ENCODE measurements around the gene PGM2L1.
"Not testable (repeated sequence)": the region's sequence is repeated elsewhere in the genome, so short reads cannot be mapped to it uniquely, and the experiment has no call there.

Gene PGM2L1

DNA sequence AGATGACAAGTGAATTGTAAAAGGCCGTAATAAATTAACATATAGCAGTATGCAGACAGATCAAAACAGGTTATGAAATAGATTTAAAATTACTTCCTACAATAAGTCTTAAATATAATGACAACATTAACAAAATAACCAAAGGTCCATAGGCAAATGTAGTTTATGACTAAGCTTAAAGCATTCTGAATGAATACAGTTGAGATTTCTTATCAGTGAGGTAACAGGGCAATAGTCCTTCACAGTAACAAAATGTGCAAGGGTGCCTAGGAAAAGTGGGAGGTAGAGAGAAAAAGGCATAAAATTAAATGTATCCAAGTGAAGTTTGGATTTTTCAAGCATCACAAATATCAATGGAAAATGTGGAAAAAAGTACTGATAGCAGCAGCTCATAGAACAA lies 65.9 kb downstream of the PGM2L1 start:
- DNase-seq: no peak

DNA sequence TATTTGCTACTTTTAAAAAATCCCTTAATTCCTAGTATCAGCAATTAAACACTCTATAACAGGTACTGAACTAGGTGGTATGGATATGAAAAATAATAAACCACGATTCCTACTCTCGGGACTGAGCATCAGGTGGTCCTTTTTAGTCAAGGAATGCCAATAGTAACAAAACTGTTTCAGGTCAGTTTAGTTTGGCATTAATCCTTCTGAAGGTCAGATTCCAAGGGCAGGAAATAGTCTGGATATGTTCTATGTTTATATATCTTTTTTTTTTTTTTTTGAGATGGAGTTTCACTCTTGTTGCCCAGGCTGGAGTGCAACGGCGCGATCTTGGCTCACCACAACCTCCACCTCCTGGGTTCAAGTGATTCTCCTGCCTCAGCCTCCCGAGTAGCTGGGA lies 67.2 kb downstream of the PGM2L1 start:
- DNase-seq: not testable (repeated sequence)

DNA sequence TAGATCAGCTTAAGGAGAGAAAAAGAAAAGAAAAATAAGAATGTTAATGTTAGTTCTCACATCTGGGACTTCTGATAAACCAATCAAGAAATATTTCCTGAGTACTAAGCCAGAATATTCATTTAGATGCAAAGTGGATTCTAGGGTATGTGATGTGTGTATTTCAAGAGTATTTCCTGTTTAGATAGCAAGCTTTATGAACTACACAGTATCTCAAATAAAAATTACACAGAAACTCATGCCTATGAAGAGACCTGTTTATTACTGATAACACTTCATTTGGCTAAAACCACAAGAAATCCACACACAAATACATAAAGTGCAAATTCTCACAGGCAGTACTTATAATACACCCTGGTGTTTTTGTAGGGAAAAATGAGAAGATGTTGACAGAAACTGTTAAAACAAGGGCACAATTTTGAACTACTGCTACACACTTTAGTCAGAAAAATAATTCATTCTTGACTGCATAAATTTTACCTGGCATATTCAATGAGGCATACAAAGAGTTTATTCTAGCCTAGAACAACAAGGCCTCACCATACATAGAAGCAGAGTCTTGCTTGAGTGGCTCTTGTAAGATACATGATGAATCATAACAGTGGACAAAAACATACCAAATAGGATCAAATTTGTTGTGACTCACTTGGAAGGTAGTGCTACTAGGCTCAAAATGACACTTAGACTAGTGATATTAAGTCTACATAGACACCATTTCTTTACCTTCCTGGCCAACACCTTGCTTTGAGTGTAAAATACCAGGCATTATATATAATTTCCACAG lies 68.0 kb downstream of the PGM2L1 start:
- DNase-seq: no peak

DNA sequence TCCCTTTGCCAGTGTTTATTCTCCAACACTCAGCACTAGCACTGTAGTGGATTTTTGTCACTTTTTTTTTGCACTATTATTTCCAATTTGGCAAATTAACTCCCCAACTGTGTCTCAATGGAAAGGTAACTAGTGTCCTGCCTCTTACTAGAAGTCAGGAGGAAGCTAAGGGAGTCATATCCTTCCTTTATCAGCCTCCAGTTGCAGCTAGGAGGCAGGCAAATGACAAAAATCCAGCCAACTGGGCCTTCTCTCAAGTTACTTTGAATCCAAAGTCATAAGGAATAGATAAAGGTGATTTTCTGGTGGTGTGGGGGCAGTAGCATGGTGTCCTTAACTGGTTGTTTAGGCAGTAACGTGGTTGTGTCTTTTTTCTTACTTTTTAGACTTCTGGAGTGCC lies 71.2 kb downstream of the PGM2L1 start:
- no peak for DNase-seq

DNA sequence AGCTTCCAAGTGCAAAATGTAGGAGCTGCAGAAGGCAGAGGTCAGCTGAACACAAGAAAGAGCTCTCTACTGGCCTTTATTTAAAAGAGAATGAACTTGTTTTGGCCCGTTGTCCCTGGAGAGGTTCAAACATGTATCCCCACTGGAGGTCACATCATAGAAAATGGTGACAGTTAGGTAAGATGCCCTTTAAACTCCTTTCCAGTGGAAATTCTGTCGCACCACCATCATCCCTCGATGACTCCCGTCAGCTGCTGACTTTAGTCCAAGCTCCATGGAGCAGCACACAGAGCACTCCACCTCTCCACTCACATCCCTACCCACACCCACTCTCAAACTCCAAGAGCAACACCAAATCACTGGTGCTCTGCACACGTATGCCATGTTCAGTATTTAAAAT lies 71.6 kb downstream of the PGM2L1 start:
- no peak for DNase-seq

DNA sequence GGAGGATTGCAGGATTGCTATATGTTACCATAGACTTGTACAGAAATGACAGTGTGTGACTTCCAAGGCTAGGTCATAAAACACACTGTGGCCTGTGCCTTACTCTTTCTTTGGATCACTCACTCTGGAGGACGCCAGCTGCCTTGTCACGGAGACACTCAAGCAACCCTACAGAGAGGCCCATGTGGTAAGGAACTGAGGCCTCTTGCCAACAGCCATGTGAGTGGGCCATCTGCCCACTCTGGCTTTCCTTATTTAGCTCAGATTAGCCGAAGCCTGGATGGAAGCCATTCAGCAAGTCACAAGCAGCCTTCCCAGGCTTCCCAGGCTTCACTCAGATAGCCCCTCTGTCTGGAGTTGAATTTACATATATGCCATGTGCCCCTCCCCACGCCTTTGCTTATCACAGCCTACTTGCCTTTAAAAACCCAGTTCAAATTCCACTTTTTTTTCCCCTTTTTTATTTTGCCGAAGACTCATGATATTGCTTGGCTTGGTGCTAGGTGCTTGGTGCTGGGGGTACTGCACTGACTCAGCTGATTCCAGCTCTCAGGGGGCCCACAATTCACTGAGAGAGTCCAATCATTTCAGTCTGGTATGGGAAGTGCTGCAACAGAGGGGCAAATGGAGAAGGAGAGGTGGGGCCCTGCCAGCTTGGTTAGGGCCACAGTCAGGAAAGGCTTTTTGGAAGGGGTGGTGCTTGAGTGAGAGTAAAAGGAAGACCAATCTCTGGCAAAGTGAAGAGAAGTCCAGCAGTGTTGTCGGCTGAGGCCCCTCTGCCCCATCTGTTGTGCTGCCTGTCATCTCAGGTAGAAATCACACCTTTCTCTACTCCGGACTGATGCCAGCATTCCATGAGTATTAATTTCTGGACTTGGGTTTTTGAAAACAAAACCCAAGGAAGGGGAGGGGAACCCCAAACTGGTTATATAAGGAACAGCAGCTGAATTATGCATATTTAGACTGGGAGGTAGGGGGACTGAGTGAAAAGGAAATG lies 72.3 kb downstream of the PGM2L1 start:
- DNase-seq: no peak

DNA sequence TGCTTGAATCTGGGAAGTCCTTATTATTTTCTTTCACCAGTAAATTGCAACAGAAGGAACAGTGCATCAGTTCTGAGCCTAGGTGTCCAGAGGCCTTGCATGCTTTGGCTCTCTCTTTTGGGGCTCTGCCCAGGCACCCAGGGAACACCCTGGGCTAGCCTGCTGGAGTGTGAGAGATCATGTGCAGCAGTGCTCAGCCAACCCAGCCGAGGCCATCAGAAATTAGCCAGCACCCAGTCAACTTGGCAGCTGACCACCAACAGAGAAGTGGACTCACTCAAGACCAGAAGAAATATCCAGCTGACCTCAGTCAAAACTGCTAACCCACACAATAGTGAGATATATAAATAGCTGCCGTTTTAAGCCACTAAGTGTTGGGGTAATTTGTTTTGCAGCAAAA lies 75.6 kb downstream of the PGM2L1 start:
- DNase-seq: no peak

DNA sequence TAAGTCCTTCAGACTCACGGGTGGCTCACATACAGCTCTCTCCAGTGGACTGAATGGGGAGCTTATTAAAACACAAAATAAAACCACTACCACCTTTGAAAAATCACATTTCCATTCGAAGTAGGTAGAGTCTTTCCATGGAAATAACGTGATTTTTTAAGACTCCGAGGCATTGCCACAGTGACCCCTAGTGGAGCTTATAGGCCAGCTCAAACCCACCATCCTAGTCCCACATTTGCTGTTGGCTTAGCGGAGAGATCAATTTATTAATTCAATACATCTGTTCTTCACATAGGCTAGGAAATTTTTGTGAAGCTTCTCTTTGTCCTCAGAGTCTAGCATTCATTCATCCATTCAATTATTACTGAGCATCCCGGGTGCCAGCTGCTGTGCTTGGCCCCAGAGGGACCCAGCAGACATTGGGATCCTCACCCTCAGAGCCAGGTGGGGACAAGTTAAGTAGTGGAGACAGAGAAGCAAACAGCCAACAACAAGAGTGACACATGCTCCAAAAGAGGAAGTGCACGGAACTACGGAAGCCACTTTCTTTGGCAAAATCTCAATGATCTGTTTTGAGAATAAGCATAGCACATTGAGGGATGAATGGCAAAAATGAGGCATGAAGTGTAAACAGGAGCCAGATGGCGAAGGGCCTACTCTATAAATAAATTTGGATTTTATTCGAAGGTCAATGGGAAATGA lies 76.6 kb downstream of the PGM2L1 start:
- no peak for DNase-seq

DNA sequence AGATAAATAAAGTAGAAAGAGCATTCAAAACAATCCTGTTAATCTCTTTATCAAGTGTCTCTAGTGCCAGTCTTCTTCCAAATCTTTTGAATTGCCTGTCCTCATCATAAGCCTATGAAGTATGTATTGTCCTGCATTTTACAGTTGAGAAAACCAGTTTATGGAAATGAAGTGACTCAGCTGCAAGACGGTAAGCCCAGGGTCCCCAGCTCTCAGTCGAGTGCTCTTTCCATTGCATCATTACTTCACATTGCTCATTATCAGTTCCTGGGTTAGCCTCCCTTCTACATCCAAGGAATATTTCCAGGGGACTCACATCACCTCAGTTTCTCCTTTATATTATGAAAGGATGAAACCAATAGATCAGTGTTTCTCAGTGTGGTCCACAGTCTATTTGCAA lies 77.7 kb downstream of the PGM2L1 start:
- no peak for DNase-seq

DNA sequence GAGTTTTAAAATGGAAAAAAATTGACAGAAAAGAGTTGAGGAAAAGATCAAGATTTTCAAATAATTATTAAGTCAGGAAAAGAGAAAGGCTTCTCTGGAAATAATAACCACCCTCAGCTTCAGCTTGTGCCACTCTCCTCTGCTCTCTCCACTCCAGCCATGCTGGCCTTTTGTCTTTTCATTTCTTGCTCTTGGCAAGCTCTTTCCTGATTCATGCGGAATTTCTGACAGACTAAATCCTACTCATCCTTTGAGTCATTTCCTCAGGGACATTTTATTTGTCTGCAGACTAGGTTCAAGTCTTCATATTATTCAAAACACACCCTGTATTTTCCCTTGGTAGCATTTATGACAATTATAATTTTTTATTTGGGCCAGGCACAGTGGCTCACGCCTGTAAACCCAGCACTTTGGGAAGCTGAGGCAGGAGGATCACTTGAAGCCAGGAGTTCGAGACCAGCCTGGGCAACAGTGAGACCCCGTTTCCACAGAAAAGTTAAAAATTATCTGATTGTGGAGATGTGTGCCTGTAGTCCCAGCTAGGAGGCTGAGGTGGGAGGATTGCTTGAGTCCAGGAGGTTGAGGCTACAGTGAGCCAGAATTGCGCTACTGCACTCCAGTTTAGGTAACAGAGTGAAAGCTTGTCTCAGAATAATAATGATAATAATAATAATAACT lies 79.0 kb downstream of the PGM2L1 start:
- no peak for DNase-seq

DNA sequence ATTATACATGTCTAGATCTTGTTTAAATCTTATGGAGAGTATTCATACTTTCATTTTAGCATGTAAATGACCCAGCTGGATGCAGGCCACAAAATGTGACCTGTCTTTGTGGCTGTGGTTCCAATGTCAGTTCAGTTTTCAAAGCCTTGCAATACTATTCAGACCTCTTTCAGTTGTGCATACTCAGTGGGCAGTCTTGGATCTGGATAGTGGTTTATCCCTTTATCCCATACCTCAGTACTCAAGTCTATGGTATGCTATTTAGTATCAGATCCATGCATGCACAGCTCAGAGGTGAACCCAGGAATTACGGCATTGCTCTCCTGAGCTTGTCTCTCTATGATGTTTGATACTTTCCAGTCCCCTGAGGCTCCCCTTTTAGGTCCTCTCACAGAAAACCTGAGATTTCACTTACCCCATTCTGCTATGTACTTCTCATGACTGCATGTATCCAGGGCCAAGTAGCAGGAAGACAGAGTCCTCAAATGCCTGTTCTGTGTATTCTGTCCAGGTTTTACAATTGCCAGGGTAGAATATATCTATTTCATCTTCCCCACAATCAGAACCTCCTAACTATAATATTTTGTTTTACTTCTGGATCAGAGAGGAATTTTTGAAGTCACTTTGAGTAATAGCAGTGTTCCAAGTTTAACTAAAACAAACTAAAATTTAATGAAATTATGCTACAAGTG lies 79.8 kb downstream of the PGM2L1 start:
- no peak for DNase-seq

DNA sequence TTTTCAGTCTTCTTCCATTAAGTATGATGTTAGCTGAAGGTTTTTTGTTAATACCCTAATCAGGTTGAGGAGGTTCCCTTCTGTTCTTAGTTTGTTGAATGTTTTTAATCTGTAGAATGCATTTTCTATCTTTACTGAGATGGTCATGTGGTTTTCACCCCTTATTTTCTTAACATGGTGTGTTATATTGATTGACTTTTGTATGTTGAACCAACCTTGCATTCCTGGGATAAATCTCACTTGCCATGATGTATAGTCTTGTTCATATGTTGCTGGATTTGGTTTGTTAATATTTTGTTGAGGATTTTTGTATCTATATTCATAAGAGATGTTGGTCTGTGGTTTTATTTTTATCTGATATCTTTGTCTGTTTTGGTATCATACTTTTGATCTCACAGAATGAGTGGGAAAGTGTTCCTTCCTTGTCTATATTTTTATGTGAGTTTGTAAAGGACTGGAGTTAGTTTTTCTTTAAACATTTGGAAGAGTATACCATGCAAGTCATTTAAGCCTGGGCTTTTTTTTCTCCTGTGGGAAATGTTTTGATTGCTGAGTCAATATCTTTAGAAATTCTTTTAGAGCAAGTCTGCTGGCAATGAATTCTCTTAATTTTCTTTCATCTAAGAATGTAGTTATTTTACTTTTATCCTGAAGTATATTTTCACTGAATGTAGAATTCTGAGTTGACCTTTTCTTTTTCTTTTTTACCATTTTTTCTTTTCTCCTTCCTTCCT lies 81.3 kb downstream of the PGM2L1 start:
- no peak for DNase-seq

DNA sequence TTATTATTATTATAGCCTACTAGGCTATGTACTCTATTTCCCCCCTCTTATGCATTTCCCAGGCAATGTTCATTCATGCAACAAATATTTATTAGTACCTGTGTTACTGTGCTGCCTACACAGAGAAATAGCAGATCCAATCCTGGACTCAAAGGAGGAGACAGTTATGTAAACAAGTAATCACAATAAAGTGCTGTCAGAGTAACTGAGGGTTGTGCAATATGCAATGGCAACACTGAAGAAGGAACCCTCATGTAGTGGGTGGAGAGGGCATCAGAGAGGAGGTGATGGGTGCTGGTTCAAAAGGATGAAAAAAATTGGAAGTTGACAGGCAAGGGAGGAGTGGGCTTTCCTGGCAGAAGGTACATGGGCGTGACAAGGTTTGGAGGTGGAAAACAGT lies 85.9 kb downstream of the PGM2L1 start:
- no peak for DNase-seq

DNA sequence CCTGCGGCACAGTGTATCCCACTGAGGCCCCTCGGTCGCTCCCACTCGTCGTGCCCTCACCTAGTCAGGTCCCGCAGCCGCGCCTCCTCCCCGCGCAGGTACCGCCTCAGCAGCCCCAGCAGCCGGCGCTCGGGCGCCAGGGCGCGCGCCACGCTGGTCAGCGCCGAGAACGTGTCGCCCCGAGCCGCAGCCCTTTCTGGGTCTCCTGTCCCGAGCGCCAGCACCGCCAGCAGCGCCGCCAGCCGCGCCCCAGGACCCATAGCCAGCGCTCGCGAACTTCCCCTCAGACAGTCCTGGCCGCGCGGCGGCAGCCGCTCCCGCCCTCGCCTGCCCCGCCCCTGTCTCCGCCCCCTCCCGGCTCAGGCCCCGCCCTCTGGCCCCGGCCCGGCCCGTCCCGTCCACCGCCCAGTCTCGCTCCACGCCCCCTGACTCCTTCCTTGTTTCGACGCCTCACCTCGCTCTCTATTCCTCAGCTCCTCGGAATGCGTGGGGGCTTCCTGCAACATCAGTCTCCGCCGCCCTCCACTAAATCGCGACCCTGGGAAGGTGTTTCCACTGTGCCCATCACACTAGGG lies 86.8 kb downstream of the PGM2L1 start, which contains the start of gene P4HA3:
Gene P4HA3 (minus strand): TSS at position 289 of the 575 bp plus-strand sequence. CDS start 29 bp downstream, at position 260.
- no peak for DNase-seq

DNA sequence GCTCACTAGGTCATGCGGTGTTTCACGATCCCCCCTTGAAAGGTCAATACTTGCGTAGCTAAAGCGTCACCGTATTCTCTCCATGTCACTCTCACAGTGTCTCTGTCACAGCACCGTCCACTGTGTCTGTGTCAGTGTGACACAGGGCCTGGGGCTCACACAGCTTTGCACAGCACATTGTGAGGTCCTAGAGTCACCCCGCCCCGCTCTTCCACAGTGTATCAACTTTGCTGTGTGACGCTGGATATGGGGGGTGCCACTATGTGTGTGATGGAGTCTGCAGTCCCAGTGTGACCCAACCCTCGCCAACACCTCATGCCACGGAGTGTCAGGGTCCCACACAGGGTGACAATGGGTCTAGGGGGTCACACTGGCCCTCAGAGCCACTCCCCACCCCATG lies 87.4 kb downstream of the PGM2L1 start:
- DNase-seq: no peak

DNA sequence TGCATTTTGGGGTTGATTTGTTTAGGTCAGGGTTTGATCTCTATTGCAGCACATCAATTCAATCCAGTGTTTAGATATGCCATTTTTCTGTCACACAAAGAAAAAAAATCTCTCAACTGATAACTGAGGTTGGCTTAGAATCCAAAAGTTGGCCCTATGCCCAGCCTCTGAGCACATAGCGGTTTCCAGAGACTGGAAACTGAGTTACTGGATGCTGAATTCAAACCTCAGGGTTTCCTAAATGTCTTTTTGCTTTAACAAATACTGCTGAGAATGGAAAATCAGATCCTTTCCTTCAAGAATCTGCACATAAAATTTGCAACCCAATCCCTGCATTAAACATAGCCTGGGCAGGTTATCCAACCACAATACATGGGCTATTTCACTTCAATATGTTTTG lies 90.8 kb downstream of the PGM2L1 start:
- DNase-seq: no peak

DNA sequence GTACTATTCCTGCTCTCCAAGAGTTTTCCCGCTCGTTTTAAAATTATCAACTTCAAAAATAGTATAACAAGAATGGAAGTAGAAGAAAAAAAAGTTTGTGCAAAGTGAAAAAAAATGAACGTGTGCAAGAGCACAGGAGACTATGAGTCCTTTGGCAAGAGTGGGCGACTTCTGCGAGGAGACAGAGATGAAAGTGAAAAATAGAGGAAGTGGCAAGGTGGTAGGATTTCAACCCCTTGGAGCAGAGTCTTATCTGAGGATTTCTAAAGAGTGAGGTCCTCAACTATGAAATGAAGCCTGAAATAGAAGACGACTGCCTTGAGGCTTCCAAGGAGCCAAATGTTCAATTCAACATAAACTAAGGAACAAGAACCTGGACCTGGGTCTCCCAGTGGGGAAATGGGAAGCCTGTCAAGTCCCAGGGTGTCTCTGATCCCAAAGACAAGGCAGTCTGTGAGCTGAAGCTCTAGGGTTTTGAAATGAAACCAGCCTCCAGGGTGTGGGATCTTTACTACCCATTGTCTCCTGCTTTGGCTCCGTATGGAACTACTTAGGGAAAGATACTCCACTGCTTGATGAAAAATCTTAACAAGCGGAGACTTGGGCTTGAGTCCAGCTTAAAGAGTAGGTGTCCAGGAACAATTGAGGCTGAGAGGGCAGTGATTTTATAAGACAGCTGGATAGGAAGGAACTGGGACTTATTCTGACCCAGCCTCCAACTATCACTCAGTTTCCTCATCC lies 91.6 kb downstream of the PGM2L1 start:
- DNase-seq: no peak

DNA sequence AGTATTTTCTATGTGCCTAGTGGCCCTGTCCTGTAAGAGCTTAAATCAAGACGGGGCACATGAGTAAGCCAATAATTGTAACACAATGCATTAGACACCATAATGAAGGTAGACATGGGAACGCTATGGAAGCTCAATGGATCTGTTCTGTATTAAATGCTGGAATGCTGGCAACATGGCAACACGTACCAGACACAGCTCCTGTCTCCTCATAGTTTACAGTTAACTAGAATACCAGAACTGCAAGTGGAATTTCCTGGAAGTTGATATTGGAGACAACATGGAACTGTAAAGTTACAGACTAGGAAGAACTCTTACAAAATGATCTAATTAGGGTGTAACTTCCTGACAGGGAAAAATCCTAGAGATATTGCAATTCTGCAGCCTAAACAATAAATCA lies 99.2 kb downstream of the PGM2L1 start:
- no peak for DNase-seq

DNA sequence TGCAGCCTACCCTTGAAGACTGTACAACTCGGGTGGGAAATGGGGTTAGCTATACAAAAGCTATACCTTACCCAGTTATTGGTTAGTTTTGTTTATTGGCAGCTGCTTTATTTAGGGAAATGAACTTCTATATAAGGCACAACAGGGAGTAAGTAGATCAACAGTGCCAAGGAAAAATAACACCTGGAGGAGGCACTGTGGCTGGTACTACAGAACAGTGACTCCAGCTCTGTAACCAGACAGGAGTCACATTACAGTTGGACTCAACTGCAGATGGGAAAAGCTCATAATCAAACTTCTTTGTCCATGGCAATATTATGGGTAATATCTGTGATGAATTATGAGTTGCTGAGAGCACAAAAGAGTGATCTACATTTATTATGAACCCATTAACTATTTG lies 100.7 kb downstream of the PGM2L1 start:
- no peak for DNase-seq

DNA sequence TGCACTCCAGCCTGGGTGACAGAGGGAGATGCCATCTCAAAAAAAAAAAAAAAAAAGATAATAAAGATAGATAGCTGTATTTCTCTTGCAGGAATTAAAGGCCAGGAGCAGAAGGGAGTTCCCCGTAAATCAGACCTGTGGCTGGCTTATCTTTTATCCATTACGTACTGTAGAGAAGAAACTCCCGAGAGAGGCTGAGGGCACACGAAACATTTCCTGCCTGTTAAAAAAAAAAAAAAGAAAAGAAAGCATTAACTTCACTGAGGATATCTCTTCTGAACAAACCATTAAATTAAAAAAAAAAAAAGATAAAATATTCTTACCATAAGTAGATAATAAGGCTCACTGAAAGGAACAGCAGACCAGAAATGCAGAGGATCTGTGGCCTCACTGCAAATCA lies 109.3 kb downstream of the PGM2L1 start:
- no peak for DNase-seq

All from GF-D8 (cell line).